ENCODE data around the gene THRB.
A peak's percentile ranks its signal among the peaks of the same experiment; 100 is the strongest.

THRB gene

GRCh38 chr3:24088782-24089181 is 405.9 kb downstream of the THRB start:
- Histone ChIP-seq H3K27ac (no peak overlapping the region), H3K4me3 (no peak overlapping the region)
- no peak for DNase-seq (ENCODE audit: low spot score)
- no peak for TF ChIP-seq CTCF (IDR thresholded peaks at IDR 0.05)

GRCh38 chr3:24087469-24087868 is 407.2 kb downstream of the THRB start:
- TF ChIP-seq CTCF (IDR thresholded peaks at IDR 0.05): no peak
- no peak for DNase-seq (ENCODE audit: low spot score)
- H3K4me3 ChIP-seq: no peak overlapping the region
- no peak overlapping the region for H3K27ac ChIP-seq

- TF ChIP-seq CTCF (IDR thresholded peaks at IDR 0.05): no peak
- Histone ChIP-seq H3K27ac (peak overlapping the region in 1 of 2 donors; percentile 15), H3K4me3 (no peak overlapping the region)
- no peak for DNase-seq (ENCODE audit: low spot score)
Observed at GRCh38 chr3:24086617-24087404, 407.8 kb downstream of the THRB start.

- H3K27ac ChIP-seq: no peak overlapping the region
- no peak for DNase-seq (ENCODE audit: low spot score)
- no peak overlapping the region for H3K4me3 ChIP-seq
- no peak for TF ChIP-seq CTCF (IDR thresholded peaks at IDR 0.05)
Observed at GRCh38 chr3:24086206-24086605, 408.4 kb downstream of the THRB start.

- TF ChIP-seq CTCF (IDR thresholded peaks at IDR 0.05): no peak
- no peak for DNase-seq (ENCODE audit: low spot score)
Observed at GRCh38 chr3:24072193-24072592, 422.5 kb downstream of the THRB start.

GRCh38 chr3:24069045-24069444 is 425.6 kb downstream of the THRB start:
- H3K4me3 ChIP-seq: no peak overlapping the region
- no peak for DNase-seq (ENCODE audit: low spot score)
- H3K27ac ChIP-seq: no peak overlapping the region
- TF ChIP-seq CTCF (IDR thresholded peaks at IDR 0.05): peak; percentile 15

More at GRCh38 chr3:24072193-24072592, 422.5 kb downstream of the THRB start:
- Histone ChIP-seq H3K27ac (no peak overlapping the region), H3K4me3 (no peak overlapping the region)

- no peak overlapping the region for H3K27ac ChIP-seq
Observed at GRCh38 chr3:24067483-24067882, 427.2 kb downstream of the THRB start.

More at GRCh38 chr3:24067483-24067882, 427.2 kb downstream of the THRB start:
- DNase-seq (ENCODE audit: low spot score): no peak
- no peak overlapping the region for H3K4me3 ChIP-seq
- no peak for TF ChIP-seq CTCF (IDR thresholded peaks at IDR 0.05)

All from coronary artery (tissue), 2 donors.